Activated CD8-positive, alpha-beta memory T cell treated with anti-CD3 and anti-CD28 coated beads, Interleukin-2, amount 50 U/mL, for 48 hours (primary cell): ENCODE results near the gene GLG1.
"Not testable (repeated sequence)": the region's sequence is repeated elsewhere in the genome, so short reads cannot be mapped to it uniquely, and the experiment has no call there.

Experiments used
- DNase-seq: peaks from one replicate; pipeline ENCODE4 v3.0.0-alpha.2; 2020

The GLG1 gene

DNA sequence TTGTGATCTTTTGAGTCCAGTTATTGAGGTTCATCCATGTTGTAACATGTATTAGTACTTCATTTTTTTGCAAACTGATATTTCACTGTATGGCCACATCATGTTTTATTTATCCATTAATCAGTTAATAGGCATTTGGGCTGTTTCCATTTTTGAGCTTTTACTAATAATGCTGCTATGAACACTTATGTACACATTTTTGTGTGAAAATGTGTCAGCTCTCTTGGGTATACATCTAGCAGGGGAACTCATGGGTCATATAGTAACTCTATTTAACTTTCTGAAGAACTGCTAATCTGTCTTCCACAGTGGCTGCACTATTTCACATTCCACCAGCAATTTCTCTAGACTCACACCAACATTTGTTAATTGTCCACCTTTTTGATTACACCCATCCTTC is 82.0 kb downstream of the GLG1 start:
- no peak for DNase-seq

DNA sequence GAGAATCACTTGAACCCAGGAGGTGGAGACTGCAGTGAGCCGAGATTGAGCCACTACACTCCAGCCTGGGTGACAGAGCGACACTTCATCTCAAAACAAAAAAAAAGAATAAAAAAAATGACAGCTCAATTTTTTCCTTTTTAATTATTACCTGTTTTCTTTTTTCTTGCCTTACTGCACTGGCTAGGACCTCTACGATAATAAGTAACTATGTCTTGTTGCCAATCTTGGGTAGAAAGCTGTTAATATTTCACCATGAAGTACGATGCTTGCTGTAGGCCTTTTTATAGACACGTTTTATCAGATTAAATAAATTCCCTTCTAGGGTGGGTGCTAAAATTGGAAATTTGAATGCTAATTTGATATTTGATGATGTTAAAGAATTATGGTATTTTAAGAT is 82.8 kb downstream of the GLG1 start:
- DNase-seq, result no peak

DNA sequence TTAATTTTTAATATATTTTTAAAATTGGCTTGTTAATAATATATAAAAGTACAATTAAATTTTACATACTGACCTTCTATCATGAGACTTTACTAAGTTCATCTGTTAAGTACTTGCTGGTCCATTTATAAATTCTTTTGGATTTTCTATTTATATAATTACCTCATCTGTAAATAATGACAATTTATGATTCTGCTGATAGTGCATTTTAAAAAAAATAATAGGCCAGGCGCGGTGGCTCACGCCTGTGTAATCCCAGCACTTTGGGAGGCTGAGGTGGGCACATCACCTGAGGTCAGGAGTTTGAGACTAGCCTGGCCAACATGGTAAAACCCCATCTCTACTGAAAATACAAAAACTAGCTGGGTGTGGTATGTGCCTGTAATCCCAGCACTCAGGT is 83.2 kb downstream of the GLG1 start:
- not testable (repeated sequence) for DNase-seq

DNA sequence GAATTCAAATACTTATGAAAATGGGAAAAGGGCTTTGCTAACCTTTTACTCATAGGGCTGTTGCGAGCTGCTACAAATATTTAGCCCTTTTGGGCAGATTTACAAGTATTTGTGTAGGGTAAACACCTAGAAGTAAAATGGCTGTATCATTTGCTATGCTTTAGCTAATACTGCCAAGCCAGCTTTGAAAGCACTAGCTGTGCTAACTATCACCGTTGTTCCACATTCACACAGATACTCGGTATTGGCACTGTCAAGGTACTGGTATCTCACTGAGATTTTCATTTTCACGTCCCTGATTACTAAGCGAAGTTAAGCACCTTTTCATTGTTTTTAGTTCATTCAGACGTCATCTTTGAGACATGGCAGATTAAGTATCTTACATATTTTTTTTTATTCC is 84.8 kb downstream of the GLG1 start:
- no peak for DNase-seq

DNA sequence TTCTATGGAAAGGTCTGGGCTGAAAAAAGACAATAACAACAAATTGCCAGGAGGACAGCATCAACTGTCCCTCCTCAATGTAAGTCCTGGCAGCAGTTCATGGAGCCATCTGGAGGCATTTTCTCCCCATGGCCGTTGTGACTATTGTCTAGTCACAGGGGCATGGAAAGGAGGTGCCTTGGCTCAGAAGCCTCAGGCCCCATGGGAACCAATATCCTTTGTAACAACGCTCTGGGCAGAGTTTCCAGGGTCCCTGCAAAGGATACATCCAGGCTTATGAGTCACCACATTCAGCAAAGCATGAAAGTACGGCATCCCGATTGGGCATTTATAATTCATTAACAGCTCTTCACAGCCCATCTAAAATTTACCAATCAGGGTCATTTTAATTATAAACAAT is 85.2 kb downstream of the GLG1 start:
- DNase-seq, result no peak

DNA sequence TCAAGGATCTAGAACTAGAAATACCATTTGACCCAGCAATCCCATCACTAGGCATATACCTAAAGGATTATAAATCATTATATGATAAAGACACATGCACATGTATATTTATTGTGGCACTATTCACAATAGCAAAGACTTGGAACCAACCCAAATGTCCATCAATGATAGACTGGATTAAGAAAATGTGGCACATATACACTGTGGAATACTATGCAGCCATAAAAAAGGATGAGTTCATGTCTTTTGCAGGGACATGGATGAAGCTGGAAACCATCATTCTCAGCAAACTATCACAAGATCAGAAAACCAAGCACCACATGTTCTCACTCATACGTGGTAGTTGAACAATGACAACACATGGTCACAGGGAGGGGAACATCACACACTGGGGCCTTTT is 88.0 kb downstream of the GLG1 start:
- DNase-seq, result not testable (repeated sequence)

DNA sequence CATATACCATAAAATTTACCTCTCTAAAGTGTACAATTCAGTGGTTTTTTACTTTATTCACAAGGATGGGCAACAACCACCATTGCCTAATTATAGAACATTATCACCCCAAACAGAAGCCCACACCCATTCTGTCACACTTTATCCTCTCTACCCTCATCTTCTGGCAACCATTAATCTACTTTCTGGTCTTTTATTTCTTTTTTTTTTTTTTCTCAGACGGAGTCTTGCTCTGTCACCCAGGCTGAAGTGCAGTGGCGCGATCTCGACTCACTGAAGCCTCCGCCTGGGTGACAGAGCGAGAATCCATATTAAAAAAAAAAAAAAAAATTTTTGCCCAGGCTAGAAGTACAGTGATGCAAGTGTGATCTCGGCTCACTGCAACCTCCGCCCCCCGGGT is 95.0 kb downstream of the GLG1 start:
- no peak for DNase-seq

DNA sequence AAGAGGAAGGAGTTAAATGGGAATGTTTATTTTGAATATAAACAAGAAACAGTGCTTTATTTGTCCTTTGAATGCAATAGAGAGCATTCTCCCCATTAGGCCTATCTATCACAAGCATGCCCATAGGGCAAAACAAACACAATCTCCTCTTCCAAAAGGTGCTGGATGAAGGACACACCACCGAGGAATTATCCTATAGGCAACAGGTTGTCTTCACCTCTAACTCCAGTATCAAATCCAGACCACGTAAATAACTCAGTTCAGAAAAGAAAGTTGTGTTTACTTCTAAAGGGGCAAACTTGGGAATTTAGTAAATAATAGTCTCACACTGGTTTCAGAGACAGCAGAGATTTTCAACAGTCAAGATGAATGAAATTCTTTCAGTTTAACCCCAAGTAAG is 101.9 kb downstream of the GLG1 start:
- DNase-seq, result no peak

DNA sequence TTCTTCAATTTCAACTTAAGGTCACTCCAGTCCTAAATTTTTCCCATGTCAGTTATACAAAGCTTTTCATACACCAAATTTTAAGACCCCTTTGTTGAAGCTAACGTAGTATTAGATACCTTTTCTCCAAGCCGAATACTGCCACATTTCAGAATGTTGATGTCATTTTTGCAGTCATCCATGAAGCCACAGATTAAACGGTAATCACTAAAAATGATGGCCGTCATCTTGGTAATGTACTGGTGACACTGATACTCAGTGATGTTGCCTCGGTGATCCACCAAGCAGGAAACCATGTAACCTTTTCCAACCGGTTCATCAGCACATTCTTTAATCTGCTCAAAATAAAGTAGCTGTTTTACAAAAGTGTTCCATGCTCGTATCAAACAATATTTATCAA is 103.5 kb downstream of the GLG1 start:
- DNase-seq, result no peak

DNA sequence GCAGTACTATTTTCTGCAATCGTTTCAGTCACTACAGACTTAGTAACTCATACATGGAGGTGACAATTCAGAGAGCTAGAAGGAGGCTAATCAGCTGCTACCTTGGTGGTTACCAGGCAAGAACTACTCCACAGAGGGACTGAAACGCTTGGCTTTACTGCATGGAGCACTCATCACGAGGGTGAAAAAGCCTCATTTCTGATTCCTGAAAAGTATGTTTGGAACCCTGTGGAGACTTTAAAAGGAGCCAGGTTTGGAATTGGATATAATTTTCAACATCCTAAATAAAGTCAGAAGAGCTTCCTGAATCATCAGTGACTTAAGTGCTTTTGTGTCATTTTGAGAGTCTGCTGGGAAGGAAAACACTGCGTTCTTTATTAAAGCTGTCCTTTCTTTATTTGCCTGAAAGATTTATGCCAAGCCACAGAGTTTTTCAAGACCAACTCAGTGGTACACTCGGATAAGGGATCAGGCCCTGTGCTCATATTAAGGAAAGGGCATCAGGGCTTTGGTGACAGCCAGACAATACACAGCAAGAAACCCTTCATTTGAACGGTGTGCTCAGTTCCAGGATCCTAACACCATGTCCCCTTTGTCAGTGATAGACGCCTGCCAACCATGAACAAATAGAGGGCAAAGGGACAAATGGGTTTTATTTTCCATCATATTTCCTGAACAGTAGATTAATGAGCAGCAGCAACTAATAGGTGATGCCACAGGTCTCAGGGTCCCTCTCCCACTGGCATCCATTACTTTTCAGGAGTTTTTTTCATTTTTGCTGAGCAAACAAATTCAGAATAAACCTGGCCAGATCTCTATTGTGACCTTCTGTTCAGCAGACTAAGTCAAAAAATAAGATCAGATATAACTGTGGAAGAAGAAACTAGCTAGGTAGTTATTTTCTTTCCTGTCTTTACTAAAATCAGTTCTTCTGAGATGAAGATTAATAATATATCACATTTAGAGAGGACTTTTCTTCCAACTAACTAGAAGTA is 105.1 kb downstream of the GLG1 start:
- no peak for DNase-seq

DNA sequence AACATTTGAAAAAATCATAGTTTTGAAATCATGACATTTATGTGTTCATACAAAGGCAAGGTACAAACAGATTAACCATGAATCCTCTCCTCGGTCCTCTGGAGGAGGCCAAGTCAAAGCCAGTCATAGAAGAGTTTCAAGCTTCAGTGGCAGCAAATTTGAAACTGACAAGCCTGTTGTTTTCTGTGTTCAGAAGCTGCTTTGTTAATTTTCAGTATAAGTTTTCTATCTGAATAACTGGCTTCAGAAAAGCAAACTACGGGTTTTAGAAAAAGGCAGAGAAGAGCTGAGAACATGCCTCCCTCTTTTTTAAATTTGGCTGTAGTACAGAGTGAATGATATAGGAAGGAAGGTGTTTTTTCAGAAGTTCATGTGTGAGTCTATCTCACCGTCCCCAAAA is 106.0 kb downstream of the GLG1 start:
- no peak for DNase-seq

DNA sequence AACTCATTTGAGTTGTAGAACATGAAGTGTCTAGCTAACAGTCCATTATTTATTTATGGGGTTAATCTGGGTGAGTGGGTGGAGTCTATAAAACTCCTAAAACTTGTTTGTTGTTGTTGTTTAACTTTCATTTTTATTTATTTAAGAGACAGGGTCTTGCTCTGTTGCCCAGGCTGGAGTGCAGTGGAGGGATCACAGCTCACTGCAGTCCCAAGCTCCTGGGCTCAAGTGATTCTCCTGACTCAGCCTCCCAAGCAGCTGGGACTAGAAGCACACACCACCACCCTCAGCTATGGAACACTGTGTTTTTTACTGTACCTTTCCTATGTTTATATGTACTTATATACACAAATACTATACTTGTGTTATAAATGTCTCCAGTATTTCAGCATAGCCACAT is 107.8 kb downstream of the GLG1 start:
- no peak for DNase-seq

DNA sequence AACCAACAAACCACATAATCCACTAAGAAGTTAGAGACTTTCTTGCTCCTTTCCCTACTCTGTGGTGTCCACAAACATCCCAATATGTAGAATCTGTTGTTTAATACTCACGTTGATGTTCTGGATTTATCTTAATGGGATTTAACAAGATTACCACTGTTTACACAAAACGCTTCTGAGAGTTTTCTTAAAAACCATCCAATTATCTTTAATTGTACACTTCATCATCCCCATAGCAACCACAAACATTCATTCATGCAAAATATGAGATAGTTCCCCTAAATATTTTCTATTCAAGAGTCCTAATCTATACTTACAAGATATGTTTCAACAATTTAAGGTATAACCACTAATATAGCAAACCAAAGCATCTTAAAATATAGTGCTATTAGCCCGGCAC is 109.2 kb downstream of the GLG1 start:
- no peak for DNase-seq

DNA sequence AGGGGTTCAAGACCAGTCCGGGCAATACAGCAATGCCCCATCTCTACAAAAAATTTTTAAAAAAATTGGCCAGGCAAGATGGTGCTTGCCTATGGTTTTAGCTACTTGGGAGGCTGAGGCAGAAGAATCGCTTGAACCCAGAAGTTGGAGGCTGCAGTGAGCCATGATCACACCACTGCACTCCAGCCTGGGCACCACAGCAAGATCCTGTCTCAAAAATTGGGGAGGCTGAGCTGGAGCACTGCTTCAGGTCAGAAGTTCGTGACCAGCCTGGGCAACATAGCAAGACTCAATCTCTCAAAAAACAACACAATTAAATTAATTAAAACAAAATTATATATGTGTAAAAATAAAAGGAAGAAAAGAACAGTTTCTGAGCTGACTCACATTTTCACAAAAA is 110.9 kb downstream of the GLG1 start:
- DNase-seq, result no peak

DNA sequence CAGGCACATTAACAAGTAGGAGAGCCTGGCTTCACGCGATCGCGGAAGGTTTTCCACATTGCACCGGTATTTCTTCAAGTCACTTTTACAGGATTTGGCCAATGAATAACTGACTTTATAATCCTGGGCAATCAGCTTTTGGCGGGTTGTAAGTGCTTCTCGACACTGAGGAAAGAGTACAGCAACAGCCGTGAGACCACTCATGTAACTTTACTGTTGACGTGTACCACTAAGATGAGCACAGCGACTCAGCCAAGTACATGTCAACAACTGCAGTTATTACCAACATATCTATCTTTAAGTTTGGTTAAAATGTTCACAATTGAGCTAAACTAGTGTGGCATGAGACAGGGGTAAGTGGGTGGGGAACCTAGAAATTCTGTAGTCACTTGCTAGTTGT is 113.9 kb downstream of the GLG1 start:
- no peak for DNase-seq

DNA sequence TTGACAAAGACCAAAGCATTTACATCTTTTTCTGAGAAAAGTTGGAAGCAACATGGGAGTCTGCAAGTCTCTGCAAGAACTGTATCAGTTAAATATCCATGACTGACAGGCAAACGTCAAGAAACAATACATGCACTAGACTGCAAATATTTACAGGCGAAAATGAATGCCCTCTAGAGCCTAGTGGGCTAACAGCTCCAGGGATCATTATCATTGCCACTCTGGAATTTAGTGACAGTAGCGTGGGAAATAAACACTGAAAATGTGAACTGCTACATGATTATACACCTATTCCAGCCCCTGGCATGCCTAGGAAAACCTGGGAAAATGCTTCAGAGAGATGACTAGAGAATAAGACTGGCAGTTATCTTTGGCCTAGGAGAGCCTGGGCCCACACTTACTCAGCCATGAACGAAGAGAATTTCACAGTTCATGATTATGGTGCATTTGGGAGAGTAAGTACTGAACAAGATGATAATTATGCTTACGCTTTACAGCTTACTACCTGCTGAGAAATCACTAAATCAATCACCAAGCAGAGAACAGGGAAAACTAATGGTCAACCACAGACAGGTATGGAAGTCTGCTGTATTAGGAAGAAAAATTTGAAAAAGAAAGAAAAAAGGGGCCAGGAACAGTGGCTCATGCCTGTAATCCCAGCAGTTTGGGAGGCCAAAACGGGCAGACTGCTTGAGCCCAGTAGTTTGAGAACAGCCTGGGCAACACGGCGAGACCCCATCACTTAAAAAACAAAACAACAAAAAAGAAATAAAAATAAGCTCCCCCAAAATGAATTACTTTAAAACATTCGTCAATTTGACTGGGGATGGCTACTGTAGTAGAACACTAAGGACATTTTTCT is 119.0 kb downstream of the GLG1 start:
- DNase-seq, result no peak

DNA sequence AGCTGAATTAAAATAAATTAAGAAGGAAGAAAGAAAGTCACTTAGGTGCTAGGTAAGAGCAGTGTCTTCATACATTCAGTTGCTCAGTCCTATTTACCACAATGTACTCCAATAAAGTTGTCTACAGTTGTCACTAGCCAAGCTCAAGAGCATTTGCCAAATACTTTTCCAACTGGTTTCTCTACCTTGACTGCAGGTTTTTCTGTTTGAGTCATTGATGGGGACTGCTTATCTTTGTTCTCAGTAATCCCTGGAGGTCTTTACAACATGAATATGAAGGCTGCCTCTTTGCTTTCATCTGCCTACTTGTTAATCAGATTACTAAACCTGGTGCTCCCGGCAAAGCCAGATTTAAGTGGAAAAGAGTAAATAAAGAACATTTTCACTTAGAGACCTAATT is 121.0 kb downstream of the GLG1 start:
- DNase-seq, result no peak

DNA sequence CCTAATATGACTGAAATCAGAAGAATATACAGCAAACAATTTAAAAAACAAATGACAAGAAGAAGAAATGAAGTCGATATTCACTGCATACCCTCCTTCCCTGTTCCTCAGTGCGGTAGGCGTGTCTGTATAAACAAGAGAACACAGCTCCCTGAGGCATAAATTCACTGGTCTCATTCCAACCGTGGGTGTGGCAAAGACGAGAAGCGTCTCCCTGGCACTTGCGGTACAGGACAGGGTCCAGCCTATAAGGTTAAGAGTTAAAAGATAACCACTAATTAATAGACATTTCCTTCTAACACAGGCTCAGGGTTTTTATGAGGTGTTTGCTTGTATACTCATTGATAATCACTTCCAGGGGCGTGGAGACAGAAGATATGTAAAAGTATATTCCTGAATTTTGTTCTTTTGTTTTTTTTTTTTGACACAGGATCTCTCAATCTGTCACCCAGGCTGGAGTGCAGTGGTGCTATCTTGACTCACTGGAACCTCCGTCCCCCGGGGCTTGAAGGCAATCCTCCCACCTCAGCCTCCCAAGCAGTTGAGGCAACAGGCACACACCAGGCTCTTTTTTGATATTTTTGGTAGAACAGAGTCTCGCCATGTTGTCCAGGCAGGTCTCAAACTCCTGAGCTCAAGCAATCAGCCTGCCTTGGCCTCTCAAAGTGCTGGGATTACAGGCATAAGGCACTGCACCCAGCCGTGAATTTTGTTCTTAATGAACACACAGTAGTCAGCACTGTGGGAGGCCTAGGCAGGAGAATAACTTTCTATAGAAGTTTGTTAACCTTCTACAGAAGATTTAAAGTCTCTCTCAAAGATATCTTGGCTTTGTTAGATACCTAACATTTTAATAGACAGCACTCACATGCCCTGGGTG is 126.5 kb downstream of the GLG1 start:
- no peak for DNase-seq

DNA sequence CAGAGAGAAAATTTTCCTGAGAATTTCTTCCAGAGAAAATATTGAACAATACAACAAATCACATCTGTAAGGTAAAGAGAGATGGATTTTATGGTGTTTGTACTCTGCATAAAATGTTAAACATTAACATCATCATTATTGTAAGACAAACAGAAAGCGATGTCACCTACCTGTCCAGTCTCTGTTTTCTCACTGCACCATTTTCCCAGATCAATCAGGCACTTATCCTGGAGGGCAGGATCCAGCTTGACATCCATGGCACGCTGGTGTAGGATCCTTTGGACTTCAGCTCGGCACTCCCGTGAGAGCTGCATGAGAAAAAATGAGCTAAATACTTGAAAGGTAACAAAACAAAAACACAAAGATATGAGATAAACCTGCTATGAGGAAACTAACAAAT is 129.7 kb downstream of the GLG1 start:
- no peak for DNase-seq

DNA sequence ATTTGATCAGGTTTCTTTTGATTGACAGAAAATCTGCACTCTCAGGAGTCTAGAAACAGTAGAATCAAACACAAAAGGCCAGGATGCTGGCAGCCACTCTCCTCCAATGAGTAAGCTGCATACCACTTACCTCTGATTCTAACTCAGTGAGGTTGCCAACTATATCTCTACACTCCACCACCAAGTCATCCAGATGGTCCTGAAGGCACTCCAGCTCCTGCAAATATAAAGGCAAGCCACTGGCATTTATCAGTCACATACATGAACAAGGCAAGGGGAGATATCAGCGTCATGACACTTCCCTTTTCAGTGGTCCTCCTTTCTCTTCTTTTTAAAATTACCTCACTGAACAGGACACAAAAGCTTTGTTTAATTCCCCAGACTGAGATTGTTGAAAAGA is 132.5 kb downstream of the GLG1 start:
- DNase-seq, result no peak

DNA sequence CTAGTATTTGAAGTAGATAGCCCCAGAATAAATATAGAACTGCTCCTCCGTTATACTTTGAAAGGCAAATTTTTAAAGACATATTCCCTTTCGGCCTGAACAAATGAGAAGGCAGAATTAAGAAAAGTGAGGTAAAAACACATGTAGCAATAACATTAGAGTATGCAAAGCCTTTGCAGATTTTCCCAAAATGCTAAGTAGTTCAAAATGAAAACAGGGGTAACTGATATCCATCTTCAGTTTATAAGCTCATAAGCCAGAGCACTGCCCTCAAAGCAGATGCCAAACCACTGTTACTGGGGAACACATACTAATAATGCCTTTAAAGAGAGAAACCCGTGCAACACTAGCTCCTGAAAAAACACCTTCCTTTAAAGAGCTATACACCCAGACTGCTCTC is 134.4 kb downstream of the GLG1 start:
- DNase-seq, result no peak

DNA sequence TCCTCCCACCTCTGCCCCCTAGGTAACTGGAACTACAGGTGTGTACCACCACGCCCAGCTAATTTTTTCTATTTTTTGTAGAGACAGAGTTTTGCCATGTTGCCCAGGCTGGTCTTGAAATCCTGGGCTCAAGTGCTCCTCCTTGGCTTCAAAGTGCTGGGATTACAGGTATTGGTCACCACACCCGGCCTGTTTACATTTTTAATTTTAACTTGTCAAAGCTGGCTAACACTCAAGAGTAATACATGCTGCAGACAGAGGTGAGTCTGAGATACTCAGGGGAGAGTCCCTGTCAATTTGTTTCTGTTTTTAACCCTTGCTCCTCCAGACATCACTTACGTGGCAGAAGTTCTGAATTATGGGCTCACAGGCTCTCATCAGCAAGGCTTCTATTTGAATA is 134.9 kb downstream of the GLG1 start:
- DNase-seq, result no peak

DNA sequence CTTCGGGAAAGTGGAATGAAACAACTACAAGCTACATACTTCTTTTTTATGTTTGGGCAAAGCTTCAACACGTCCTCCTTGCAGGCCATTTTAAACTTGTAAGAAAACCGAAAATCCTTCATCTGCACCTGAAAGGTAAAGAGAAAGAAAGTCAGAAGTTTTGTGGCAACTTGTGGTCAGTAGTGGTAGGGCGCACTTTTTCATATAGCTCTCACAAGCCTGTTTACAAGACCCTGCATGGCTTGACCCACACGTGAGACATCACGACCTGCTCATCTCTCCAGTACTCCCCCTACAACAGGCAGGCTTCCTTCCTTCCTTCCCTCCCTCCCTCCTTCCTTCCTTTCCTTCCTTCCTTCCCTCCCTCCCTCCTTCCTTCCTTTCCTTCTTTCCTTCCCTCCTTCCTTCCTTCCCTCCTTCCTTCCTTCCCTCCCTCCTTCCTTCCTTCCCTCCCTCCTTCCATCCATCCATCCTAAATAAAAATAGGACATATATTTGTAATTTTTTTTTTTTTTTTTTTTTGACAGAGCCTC is 136.9 kb downstream of the GLG1 start:
- DNase-seq, result no peak
